Measurements from ENCODE around the gene TFDP2.
"Not testable (repeated sequence)": the region's sequence is repeated elsewhere in the genome, so short reads cannot be mapped to it uniquely, and the experiment has no call there.

Gene TFDP2, protein sequence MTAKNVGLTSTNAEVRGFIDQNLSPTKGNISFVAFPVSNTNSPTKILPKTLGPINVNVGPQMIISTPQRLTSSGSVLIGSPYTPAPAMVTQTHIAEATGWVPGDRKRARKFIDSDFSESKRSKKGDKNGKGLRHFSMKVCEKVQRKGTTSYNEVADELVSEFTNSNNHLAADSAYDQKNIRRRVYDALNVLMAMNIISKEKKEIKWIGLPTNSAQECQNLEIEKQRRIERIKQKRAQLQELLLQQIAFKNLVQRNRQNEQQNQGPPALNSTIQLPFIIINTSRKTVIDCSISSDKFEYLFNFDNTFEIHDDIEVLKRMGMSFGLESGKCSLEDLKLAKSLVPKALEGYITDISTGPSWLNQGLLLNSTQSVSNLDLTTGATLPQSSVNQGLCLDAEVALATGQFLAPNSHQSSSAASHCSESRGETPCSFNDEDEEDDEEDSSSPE

DNA sequence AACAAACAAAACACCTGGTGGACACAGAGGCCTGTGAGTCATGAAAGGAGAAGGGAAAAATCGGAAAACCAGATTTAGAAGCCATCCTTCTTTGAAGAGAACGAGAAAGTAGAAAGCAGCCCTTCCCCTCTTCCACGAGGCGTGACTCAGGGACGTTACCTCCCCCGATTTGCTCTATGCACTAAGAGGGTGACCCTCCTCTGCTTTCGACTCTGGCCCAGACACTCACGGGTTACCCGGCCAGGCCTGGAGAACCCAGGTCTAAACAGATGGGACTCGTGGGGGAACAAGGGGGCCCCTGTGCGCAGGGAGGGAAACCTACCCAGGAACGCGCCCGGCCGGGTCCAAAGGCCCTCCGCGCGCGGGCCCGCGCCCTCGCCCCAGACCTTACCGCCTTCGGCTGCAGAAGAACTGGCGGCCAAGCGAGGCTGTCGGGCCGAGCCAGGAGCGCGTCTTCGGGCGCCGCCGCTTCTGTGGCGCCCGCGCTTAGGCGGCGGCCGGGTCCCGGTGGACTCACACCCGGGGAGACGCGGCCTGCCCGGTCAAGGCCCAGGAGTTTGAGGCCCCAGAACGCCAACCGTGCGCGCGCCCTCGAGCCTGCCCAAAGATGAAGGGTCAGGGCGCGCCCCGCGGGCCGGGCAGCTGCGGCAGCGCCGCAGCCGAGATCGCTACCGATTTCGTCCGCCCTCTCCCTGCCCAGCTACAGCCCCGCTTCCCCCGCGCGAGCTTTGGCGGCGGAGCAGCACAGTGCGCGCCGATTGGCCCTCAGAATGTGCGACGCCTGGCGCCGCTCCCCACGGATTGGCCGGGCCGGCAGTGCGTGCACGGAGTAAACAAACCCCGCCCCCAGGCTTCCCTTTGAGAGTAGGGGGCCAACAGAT lies at the start of gene TFDP2:
TSS of gene TFDP2 (minus strand) at position 753 of the 881 bp plus-strand sequence. CDS start 47,795 bp downstream, outside the sequence.
- DNase-seq (ENCODE audit: low spot score), result peak; percentile 97

DNA sequence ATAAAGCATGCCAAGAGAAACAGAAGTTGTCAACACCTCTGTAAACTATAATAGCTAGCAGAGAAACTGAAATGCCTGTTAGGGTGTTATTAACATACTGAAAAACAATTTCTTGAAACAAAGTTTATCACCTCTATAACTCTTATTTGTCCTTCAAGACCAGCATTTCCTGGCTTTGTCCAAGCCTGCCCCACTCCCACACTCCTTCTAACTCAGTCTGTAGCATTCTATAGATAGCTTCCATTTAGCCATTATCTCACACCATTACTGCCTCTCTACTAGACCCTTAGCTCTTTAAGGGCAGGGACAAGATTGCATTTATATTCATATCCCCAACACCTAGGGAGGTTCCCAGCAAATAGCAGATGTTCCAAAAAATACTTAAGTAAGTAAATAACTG lies 39.5 kb upstream of the TFDP2 start:
- no peak for DNase-seq (ENCODE audit: low spot score)

DNA sequence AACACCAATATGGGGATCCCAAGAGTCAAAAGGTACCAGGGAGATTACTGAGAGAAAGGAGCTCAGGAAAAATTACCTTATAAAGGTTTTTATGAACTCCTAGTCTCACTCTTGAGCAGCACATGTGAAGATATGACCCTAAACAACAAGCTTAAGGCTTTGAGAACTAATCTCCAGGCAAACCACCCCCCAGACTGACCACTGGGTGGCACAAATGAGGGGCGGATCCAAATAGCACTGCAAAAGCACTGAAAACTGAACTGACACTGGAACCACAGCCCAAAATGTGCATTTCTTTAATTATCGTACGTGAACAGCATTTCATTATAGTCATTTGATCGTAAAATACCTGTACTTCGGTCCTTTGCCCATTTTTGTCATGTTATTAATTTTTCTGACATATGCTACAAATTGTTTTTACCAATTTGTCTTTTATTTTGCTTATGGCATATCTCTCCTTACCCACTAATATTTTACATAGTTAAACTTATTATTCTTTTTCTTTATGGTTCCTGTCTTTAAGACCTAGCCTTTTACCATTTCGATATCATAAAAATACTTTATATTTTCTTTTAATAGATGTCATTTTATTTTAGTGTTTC lies 31.5 kb upstream of the TFDP2 start:
- peak; percentile 51 for DNase-seq (ENCODE audit: low spot score)

DNA sequence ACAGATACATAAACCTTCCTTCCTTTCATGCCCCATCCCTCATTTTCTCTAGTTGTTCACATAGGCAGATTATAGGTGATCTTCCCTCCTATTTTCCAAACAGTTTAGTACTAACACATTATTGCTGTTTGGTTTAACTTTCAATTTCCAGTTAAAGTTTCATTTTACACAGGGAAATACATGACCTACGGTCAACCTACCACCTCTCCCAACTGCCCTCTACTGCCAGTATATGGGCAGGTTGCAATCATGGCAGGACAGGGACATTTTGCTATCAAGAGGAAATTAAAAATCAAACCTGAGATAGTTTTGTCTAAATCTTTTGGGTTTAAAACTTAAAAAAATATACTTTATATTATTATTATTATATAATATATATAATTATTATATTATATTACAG lies 26.1 kb upstream of the TFDP2 start:
- DNase-seq (ENCODE audit: low spot score), result no peak

DNA sequence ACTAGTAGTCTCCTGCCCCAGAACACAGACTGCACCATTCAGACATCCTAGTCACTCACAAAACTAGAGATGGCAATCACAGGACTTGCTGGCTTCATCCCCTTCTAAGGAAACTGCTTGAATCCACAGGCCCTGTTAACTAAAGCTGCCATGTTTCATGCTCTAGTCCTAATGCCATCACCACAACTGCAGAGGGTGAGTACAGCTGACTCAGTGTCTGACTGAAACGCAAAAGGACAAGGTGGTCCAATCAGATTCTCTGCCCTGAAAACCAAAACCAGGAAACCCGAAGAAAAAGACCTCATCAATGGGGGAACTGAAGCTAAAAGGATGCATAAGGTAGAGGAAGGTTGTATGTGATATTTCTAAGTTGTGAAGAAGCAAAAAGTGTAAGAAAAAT lies 25.2 kb upstream of the TFDP2 start:
- DNase-seq (ENCODE audit: low spot score), result no peak

DNA sequence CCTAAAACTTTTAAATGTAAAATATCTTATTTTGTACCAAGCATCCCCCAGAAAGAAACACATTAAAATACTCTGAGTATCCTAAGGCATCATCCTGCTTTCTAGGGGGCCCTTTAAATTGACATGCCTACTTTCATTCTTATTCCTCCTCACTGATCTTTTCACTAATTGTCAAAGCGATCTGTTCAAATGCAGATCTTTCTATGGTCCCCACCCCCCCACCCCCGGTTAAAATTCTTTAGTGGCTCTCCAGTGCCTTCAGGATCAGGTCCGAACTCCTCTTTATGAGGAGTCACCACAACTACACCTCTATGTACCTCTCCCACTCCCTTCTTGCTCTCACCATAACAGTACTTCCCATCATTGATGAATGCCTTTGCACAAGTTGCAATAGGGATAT lies 19.2 kb upstream of the TFDP2 start:
- DNase-seq (ENCODE audit: low spot score), result no peak

DNA sequence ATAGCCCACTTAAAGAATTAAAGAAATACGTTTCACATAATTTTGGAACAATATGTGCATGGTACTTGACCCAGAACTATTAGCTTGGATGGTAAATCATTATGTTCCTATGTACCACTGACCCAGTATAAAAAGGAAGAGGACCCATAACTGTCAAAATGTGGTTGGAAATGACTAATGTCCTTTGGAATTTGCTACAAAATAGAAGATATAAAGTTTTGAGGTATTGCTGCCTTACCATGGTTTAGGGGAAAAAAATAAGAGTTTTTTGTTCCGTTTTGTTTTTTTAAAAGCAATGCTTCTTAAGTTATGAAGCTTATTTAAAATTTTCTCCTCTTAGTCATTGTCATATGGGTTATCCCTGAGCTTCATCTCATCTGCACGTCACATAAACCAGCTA lies 15.8 kb upstream of the TFDP2 start:
- no peak for DNase-seq (ENCODE audit: low spot score)

GRCh38 chr3:142159083-142159740 lies 9.9 kb upstream of the TFDP2 start:
- DNase-seq (ENCODE audit: low spot score), result no peak

DNA sequence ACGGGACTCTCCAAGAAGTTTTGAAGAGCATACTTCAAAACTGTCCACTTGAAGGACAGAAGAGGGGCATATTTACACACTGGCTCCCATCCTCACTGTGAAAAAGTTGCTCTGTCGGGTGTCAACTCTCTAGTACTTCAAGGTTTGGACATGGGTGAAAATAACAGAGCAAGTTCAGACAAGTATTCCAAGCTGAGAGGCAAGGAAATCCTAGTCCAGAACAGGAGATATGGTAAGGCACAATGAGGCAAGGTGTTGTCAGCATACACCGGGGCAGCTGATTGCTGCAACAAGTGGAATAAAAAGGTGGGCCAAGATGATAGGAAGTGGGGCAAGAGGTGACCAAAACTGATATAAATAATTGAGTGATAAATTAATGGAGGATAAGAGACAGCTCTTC lies 4.8 kb upstream of the TFDP2 start:
- DNase-seq (ENCODE audit: low spot score), result no peak

DNA sequence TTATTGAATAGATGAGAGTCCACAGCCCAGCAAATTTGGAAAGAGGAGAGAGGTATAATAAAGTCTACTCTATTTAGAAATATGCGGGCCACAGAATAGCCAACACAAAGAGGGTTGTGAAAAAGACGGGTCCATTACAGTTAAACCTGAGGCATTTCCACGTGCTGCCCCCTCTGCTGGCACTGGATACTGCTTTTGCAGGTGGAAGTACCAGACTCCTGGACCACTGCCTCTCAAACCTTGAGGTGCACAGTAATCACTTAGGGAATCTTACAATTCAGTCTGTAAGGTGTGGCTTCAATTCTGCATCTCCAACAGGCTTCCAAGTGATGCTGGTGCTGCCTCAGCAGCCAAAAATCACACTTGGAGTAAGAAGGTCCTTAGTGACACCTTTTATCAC lies 3.0 kb upstream of the TFDP2 start:
- DNase-seq (ENCODE audit: low spot score), result peak; percentile 34

- no peak for DNase-seq (ENCODE audit: low spot score)
Observed at GRCh38 chr3:142151828-142152227, 2.5 kb upstream of the TFDP2 start.

DNA sequence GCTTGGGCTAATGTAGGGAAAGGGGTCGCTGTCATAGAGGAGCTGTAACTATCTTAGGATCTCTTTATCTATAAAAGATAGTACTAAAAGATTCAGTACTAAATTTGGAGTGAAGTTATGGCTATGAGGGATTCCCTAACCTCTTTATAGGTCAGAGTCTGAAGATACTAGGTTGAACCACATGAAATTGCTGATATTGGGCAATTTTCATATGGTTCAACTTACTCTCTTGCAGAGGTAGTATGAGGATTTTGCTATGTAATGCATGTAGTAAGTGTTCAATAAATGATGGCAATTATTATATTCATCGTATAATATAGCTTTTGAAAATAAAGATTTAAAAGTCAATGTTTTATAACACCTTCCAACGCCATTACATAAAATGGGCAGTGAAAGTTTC lies 1.9 kb upstream of the TFDP2 start:
- no peak for DNase-seq (ENCODE audit: low spot score)

DNA sequence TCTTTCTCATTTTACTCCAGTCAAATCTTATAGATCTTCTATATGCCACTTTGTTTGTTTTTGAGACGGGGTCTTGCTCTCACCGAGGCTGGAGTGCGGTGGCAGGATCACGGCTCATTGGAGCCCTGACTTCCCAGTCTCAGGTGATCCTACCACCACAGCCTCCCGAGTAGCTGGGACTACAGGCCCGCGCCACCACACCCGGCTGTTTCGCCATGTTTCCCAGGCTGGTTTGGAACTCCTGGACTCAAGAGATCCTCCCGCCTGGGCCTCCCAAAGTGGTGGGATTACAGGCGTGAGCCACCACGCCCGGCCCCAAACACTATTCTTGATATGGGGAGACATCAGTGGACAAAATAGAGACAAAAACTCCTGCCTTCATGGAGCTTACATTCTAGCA lies 927 bp upstream of the TFDP2 start:
- DNase-seq (ENCODE audit: low spot score), result no peak

- DNase-seq (ENCODE audit: low spot score), result no peak
Observed at GRCh38 chr3:142149673-142149992, 289 bp upstream of the TFDP2 start.

- no peak for DNase-seq (ENCODE audit: low spot score)
Observed at GRCh38 chr3:142148044-142148791, 1.1 kb downstream of the TFDP2 start.

DNA sequence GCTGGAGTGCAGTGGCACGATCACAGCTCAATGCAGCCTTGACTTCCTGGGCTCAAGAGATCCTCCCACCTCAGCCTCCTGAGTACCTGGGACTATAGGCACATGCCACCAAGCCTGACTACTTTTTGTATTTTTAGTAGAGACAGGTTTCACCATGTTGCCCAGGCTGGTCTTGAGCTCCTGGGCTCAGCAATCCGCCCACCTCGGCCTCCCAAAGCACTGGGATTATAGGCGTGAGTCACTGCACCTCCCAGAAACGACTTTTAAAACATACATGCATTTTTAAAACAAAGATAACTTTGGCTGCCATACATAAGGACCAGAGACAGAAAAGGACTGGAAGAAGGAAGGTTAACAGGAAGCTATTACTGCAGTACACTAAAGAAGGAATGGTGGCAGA lies 4.8 kb downstream of the TFDP2 start:
- not testable (repeated sequence) for DNase-seq (ENCODE audit: low spot score)

DNA sequence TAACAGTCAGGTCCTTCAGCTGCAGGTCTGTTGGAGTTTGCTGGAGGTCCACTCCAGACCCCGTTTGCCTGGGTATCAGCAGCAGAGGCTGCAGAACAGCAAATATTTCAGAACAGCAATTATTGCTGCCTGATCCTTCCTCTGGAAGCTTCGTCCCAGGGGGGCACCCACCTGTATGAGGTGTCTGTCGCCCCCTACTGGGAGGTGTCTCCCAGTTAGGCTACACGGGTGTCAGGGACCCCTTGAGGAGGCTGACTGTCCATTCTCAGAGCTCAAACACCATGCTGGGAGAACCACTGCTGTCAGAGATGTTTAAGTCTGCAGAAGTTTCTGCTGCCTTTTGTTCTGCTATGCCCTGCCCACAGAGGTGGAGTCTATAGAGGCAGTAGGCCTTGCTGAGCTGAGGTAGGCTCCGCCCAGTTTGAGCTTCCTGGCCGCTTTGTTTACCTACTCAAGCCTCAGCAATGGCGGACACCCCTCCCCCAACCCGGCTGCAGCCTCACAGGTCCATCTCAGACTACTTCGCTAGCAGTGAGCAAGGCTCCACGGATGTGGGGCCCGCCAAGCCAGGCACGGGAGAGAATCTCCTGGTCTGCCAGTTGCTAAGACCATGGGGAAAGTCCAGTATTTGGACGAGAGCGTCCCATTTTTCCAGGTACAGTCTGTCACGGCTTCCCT lies 8.6 kb downstream of the TFDP2 start:
- not testable (repeated sequence) for DNase-seq (ENCODE audit: low spot score)

DNA sequence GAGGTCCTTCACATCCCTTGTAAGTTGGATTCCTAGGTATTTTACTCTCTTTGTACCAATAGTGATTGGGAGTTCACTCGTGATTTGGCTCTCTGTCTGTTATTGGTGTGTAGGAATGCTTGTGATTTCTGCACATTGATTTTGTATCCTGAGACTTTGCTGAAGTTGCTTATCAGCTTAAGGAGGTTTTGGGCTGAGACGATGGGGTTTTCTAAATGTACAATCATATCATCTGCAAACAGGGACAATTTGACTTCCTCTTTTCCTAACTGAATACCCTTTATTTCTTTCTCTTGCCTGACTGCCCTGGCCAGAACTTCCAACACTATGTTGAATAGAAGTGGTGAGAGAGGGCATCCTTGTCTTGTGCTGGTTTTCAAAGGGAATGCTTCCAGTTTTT lies 12.3 kb downstream of the TFDP2 start:
- DNase-seq (ENCODE audit: low spot score), result not testable (repeated sequence)

DNA sequence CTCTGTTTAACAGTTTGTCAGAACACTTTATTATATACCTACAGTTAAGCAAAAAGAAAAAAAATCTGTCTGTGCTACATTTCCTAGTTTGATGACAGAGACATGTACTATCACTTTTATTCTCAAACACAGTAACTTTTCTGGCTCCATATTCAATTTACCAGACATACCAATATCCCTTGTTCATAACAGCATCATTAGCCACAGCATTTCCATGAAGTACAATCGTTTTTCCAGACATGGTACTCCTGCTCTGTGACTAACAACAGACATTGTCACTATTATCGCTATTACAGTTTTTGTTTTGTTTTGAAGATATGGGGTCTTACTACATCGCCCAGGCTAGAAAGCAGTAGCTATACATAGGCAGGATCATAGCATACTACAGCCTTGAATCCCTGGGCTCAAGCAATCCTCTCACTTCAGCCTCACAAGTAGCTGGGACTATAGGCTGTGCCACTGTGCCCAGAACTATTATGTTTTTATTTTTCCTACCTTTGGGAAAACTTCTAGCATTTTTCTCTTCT lies 14.5 kb downstream of the TFDP2 start:
- no peak for DNase-seq (ENCODE audit: low spot score)

- no peak for DNase-seq (ENCODE audit: low spot score)
Observed at GRCh38 chr3:142129516-142130171, 19.7 kb downstream of the TFDP2 start.

Measured in D341Med (cell line).